ENCODE data around the gene HOXA4.

Gene HOXA4

DNA sequence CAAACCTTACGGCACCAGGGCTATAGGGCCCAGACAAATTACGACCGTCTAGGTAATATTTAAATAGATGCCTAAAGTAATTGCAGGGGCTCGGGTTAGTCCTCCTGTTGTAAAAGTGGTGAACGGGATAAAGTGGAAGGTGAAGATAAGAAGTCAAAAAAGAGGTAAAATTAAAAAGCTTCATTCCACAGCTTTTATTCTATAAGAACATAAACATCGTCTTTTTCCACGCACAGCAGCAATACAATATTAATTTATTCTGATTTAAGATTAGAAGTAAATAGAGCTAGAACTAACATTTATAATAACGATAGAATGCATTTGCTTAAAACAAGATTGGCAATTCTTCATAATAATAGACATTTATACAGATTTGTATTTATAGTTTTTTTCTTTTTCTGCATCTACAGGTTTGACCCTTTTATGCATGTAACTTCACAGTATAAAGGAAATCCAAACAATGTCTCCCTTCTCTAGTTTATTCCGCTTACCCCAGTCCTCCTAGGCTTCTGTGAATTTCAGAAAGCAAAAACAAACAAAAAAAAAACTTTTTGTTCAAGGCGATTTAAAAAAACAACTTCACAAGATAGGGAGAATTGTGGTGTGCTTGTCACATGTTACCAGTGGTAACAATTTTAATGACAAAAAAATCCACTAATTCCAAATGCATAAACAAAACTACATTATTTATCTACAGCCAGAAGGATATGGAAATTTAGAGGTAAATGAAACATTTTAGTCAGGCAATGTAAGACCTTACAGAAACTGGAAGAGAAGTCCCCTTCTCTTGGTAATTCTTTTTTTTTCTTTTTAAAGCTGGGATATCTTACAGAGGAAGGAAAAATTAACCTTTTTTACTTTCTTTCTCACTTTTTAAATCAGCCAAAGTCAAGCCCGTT, 40.1 kb upstream of the HOXA4 start:
- peaks cover 52% of the 10 kb centered on the region for H3K36me3 Mint-ChIP-seq (ENCODE audit: low read depth)
- no peak for DNase-seq
- H3K27me3 Mint-ChIP-seq (ENCODE audit: low read depth, poor library complexity) = peaks cover 21% of the 10 kb centered on the region
- H3K9me3 Mint-ChIP-seq = no peaks in the 10 kb centered on the region
- TF ChIP-seq, protein P1, sequence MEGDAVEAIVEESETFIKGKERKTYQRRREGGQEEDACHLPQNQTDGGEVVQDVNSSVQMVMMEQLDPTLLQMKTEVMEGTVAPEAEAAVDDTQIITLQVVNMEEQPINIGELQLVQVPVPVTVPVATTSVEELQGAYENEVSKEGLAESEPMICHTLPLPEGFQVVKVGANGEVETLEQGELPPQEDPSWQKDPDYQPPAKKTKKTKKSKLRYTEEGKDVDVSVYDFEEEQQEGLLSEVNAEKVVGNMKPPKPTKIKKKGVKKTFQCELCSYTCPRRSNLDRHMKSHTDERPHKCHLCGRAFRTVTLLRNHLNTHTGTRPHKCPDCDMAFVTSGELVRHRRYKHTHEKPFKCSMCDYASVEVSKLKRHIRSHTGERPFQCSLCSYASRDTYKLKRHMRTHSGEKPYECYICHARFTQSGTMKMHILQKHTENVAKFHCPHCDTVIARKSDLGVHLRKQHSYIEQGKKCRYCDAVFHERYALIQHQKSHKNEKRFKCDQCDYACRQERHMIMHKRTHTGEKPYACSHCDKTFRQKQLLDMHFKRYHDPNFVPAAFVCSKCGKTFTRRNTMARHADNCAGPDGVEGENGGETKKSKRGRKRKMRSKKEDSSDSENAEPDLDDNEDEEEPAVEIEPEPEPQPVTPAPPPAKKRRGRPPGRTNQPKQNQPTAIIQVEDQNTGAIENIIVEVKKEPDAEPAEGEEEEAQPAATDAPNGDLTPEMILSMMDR (IDR thresholded peaks at IDR 0.05) = no peak
- peaks cover 47% of the 10 kb centered on the region for H3K4me1 Mint-ChIP-seq
- H3K27ac Mint-ChIP-seq = peak overlapping the region; percentile 100
- H3K4me3 Mint-ChIP-seq = peak overlapping the region; percentile 97

DNA sequence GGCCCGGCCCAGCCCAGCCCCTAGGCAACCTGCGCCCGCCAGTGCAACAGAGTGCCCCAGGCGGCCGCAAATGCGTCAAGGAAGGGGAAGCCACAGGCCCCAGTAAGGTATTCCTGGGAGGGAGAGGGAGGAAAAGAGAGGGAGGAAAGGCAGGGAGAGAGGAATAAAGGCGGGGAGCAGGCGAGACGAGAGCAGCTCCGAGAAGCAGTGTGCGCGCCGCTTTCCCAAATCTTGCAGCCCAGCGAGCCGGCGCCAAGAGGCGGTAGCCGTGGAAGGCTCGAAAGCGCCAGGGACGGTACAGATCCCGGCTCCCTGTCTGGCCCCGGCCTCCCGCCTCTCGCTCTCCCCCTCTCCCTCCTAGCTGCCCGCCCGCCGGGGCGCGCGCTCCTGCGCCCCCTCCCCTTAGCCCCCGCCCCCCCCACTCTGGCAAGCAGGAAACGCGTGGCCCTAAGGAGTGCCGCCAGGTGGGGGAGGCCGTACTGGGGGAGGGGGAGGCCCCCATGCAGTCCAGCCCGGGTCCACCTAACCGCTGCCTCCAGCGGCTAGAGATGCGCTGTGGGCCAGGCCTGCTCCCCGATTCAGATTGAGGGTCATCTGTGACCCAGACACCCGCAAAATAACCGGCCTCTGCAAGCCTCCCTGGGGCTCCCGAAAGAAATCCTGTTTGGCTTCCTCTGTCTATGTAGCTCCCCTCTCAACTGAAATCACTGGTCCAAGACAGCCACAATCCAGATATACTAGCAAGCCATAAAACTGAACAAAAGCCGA, 39.3 kb upstream of the HOXA4 start:
- no peaks in the 10 kb centered on the region for H3K9me3 Mint-ChIP-seq
- H3K27ac Mint-ChIP-seq = peak overlapping the region; percentile 100
- peak; percentile 63 for DNase-seq
- TF ChIP-seq, protein P1 (IDR thresholded peaks at IDR 0.05) = no peak
- peaks cover 57% of the 10 kb centered on the region for H3K36me3 Mint-ChIP-seq (ENCODE audit: low read depth)
- H3K4me3 Mint-ChIP-seq = peak overlapping the region; percentile 97
- H3K27me3 Mint-ChIP-seq (ENCODE audit: low read depth, poor library complexity) = peaks cover 21% of the 10 kb centered on the region
- H3K4me1 Mint-ChIP-seq = peaks cover 42% of the 10 kb centered on the region

DNA sequence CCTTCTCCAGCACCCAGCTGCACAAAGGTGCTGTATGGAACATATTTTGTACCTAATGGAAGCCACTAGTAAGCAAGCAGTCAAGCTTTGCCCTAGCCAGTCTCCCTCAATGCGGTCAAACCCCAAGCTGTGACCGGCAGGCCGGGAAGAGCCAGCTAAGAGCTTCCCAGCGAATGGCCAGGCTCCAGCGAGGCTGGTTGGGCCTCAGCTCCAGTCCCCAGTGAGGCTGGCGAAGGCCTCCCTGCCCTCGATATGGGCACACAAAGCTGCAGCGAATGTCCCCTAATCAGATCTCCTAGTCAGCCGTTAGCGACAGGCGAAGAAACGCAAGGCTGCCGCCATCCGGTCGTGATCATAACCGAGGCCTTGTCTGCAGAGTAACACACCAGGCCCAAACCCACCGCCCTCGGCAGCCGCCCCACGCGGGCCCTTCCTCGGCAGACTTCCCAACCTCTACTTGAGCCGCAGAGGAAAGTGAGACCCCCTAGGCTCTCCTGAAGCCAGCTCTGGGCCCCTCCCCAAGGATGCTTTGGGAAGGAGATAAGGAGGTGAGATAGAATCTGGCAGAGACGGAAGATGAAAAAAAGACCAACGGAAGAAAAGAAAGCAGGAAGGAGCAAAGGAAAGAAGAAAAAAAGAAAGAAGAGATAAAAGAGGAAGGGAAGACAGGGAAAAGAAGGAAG, 37.8 kb upstream of the HOXA4 start:
- H3K27me3 Mint-ChIP-seq (ENCODE audit: low read depth, poor library complexity) = peaks cover 19% of the 10 kb centered on the region
- DNase-seq = peak; percentile 58
- peak overlapping the region; percentile 98 for H3K27ac Mint-ChIP-seq
- H3K36me3 Mint-ChIP-seq (ENCODE audit: low read depth) = peaks cover 71% of the 10 kb centered on the region
- H3K9me3 Mint-ChIP-seq = no peaks in the 10 kb centered on the region
- TF ChIP-seq, protein P1 (IDR thresholded peaks at IDR 0.05) = no peak
- H3K4me1 Mint-ChIP-seq = peaks cover 38% of the 10 kb centered on the region
- H3K4me3 Mint-ChIP-seq = peak overlapping the region; percentile 97

DNA sequence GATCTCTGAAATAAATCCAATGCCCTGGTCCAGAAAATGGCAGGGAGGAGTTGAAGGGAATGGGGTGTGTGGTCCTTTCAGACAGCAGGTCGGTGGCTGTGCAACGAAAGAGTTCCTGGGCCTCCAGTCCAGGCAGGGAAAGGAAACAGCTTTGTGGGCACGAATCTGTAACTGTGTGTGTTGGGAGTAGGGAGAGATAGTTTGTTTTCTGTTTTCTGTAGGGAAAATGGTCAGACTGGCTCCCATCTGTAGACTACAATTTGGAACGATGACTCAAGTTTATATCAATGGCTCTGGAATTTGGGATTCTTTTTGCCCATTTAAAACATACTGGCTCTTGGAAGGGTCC, 37.3 kb upstream of the HOXA4 start:
- Mint-ChIP-seq H3K4me1 (peaks cover 38% of the 10 kb centered on the region), H3K27ac (peak overlapping the region; percentile 98), H3K27me3 (ENCODE audit: low read depth, poor library complexity) (peaks cover 19% of the 10 kb centered on the region), H3K9me3 (no peaks in the 10 kb centered on the region), H3K36me3 (ENCODE audit: low read depth) (peaks cover 76% of the 10 kb centered on the region), H3K4me3 (peak overlapping the region; percentile 97)
- peak; percentile 6 for DNase-seq
- TF ChIP-seq, protein P1 (IDR thresholded peaks at IDR 0.05) = no peak

DNA sequence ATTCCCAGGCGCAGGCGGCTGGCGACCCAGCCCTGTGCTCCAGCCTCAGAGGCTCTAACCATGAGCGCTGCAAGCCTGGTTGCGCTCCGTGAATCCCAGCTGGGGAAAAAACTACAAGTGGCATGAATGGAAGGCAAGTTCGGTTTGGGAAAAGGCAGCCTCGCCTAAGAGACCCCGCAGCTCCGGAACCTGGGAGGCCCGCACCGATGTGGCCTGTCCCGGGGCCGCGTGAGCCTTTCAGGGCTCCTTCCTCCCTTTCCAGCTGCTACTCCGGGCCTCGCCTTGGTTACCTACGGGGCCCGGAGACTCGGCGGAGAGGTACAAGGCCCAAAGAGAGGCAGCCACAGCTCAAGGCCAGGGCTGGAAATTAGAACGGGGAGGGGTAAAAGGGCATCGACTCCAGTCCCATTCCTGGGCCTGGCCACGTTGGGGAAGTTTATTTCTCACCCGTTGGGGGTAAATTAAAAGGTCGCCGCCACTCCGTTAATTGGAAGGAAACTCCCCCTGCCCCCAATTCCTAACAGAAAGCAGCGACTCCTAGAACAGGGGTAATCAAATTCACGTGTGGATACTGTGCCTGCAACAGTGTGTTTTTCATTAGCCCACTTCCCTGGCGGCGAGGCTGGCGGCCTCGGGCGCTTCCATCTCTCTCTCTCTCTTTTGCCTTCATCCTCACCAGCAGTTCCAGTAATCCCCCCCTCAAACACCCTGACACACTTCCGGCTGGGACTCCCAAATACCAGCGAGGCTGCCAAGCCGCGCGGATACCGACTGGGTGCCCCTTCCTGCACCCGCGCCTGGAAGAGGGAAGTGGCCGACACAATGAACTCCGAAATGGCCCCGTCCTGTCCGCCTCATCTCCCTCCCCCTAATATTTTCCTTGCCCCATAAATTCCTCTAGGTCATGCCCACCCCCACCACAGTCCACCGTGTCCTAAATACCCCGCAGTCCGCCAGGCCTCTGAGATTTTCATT, 36.3 kb upstream of the HOXA4 start:
- H3K27me3 Mint-ChIP-seq (ENCODE audit: low read depth, poor library complexity) = peaks cover 19% of the 10 kb centered on the region
- peak; percentile 47 for DNase-seq
- TF ChIP-seq, protein P1 (IDR thresholded peaks at IDR 0.05) = no peak
- peaks cover 35% of the 10 kb centered on the region for H3K4me1 Mint-ChIP-seq
- H3K27ac Mint-ChIP-seq = peak overlapping the region; percentile 98
- no peaks in the 10 kb centered on the region for H3K9me3 Mint-ChIP-seq
- peaks cover 79% of the 10 kb centered on the region for H3K36me3 Mint-ChIP-seq (ENCODE audit: low read depth)
- H3K4me3 Mint-ChIP-seq = peak overlapping the region; percentile 97
